AG10803 (cell line): ENCODE results near the gene MAGEB4.

Experiments used
- DNase-seq: peaks from one replicate; pipeline ENCODE4 v3.0.0; 2010; ENCODE audit warnings: low read depth
- H3K4me3 ChIP-seq: 2 replicates; pipeline ENCODE4 v1.5.1; 2011; ENCODE audit warnings: mild to moderate bottlenecking, low read length, control low read depth
- CTCF ChIP-seq: conservative IDR thresholded peaks from 2 replicates; pipeline ENCODE4 v1.5.1; 2011; ENCODE audit warnings: mild to moderate bottlenecking, low read length, control low read depth, inconsistent platforms

The MAGEB4 gene

DNA sequence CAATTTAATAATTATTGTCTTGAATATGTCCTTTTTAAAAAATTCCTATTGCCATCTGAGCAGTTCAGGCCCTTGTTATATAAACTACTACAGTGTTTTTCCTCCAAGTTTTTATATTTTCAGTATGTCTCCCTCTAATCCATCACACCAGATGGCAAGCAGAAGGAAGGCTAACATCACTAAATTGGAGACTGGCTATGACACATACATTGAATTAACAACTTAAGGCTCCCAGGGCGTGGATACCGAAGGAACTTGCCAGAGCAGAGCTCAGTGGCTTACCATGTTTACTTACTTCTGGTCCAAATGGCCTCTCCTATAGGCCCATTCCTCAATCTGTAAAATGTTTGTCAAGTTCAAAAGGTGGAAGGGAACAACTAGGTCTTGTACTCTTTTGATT is 18.1 kb downstream of the MAGEB4 start:
- no peak overlapping the region for H3K4me3 ChIP-seq
- DNase-seq, result no peak
- TF ChIP-seq CTCF, result no peak

GRCh38 chrX:30261012-30261411 is 19.2 kb downstream of the MAGEB4 start:
- H3K4me3 ChIP-seq, result no peak overlapping the region
- DNase-seq, result no peak
- no peak for TF ChIP-seq CTCF

- H3K4me3 ChIP-seq, result no peak overlapping the region
- TF ChIP-seq CTCF, result no peak
- no peak for DNase-seq
These were observed 21.0 kb downstream of the MAGEB4 start for GRCh38 chrX:30262763-30263162.

DNA sequence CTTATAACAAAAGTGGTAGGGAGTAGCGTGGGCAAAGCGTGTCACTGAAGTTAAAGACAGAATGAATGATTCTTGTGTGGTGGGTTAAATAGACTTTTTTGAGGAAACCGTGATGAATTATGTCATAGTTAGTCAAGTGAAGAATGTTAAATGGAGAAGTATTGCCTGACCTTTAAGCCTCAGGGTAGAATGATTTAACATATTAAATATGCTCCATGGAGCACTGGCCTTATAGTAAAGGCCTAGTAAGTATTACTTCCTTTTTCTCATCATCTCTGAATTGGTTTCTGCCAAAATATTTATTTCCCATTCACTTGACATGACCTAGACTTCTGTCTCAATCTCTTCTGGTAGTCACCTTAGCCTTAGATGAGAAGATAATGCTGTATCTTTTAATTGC is 28.8 kb downstream of the MAGEB4 start:
- no peak for DNase-seq
- no peak overlapping the region for H3K4me3 ChIP-seq
- no peak for TF ChIP-seq CTCF

DNA sequence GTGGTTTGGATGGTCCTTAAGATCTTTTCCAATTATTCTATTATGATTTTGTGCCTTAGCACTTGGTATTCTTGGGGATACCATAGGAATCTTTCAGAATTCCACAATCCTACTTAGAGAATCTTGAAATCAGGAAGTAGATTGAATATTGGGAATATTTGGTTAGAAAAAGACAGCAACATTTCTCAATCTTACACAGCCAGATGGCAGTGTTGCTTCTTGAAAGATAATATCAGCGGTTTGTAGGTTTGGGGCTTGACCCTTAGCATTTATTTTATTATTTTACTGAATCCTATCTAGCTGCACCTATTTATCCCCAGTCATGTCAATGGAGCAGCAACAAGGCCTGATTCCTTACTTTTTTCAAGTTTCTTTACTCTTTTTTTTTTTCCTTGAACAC is 33.7 kb downstream of the MAGEB4 start:
- peak; percentile 24 for DNase-seq
- no peak overlapping the region for H3K4me3 ChIP-seq
- peak; percentile 52 for TF ChIP-seq CTCF

GRCh38 chrX:30278365-30278764 is 36.6 kb downstream of the MAGEB4 start:
- no peak overlapping the region for H3K4me3 ChIP-seq
- TF ChIP-seq CTCF, result no peak
- DNase-seq, result peak; percentile 34

DNA sequence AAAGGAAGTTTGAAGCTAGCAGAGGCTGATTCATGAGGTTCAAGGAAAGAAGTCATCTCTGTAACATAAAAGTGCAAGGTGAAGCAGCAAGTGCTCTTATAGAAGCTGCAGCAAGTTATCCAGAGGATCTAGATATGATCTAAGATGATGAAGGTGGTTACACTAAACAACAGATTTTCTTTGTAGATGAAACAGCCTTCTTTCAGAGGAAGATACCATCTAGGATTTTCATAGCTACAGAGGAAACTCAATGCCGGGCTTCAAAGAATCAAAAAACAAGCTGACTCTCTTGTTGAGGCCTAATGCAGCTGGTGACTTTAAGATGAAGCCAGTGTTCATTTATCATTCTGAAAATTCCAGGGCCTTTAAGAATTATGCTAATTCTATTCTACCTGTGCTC is 38.6 kb downstream of the MAGEB4 start:
- H3K4me3 ChIP-seq, result no peak overlapping the region
- DNase-seq, result no peak
- no peak for TF ChIP-seq CTCF
